ENCODE data around the gene ACBD4. TPM values are rescaled to one million over a fixed set of nuclear protein-coding genes. Genes with fewer than 3 reads are reported as not detected.

ACBD4 gene
- total and polyA plus RNA-seq, 2 of the 13 experiments (the other 11 are each of a cell fraction or from before 2014, with no cell fraction given) = 16.1 to 26.9 TPM

- peak; percentile 66 for TF ChIP-seq THAP11 (CRISPR knock-in tag; IDR thresholded peaks at IDR 0.05)
- no peak for TF ChIP-seq ATF2 (CRISPR knock-in tag; IDR thresholded peaks at IDR 0.05)
- TF ChIP-seq DNMT3B (CRISPR knock-in tag; conservative IDR thresholded peaks at IDR 0.05) = no peak
- TF ChIP-seq ZNF205 (CRISPR knock-in tag; IDR thresholded peaks at IDR 0.05) = peak; percentile 36; the same call in 1 of the 2 replicates
- no peak for TF ChIP-seq ZFP82 (CRISPR knock-in tag; IDR thresholded peaks at IDR 0.05; ENCODE audit: borderline replicate concordance)
- TF ChIP-seq, protein P1, sequence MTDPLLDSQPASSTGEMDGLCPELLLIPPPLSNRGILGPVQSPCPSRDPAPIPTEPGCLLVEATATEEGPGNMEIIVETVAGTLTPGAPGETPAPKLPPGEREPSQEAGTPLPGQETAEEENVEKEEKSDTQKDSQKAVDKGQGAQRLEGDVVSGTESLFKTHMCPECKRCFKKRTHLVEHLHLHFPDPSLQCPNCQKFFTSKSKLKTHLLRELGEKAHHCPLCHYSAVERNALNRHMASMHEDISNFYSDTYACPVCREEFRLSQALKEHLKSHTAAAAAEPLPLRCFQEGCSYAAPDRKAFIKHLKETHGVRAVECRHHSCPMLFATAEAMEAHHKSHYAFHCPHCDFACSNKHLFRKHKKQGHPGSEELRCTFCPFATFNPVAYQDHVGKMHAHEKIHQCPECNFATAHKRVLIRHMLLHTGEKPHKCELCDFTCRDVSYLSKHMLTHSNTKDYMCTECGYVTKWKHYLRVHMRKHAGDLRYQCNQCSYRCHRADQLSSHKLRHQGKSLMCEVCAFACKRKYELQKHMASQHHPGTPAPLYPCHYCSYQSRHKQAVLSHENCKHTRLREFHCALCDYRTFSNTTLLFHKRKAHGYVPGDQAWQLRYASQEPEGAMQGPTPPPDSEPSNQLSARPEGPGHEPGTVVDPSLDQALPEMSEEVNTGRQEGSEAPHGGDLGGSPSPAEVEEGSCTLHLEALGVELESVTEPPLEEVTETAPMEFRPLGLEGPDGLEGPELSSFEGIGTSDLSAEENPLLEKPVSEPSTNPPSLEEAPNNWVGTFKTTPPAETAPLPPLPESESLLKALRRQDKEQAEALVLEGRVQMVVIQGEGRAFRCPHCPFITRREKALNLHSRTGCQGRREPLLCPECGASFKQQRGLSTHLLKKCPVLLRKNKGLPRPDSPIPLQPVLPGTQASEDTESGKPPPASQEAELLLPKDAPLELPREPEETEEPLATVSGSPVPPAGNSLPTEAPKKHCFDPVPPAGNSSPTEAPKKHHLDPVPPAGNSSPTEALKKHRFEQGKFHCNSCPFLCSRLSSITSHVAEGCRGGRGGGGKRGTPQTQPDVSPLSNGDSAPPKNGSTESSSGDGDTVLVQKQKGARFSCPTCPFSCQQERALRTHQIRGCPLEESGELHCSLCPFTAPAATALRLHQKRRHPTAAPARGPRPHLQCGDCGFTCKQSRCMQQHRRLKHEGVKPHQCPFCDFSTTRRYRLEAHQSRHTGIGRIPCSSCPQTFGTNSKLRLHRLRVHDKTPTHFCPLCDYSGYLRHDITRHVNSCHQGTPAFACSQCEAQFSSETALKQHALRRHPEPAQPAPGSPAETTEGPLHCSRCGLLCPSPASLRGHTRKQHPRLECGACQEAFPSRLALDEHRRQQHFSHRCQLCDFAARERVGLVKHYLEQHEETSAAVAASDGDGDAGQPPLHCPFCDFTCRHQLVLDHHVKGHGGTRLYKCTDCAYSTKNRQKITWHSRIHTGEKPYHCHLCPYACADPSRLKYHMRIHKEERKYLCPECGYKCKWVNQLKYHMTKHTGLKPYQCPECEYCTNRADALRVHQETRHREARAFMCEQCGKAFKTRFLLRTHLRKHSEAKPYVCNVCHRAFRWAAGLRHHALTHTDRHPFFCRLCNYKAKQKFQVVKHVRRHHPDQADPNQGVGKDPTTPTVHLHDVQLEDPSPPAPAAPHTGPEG (CRISPR knock-in tag; IDR thresholded peaks at IDR 0.05) = peak; percentile 19
- no peak for TF ChIP-seq ERF (CRISPR knock-in tag; IDR thresholded peaks at IDR 0.05)
- no peak; the same call in 1 of the 2 replicates for TF ChIP-seq KAT7 (CRISPR knock-in tag; IDR thresholded peaks at IDR 0.05; ENCODE audit: borderline replicate concordance)
- no peak for TF ChIP-seq ZNF431 (CRISPR knock-in tag; IDR thresholded peaks at IDR 0.05; ENCODE audit: borderline replicate concordance, low read depth)
- TF ChIP-seq ZNF136 (CRISPR knock-in tag; IDR thresholded peaks at IDR 0.05; ENCODE audit: low read depth) = no peak
- no peak; the same call in 1 of the 2 replicates for TF ChIP-seq TEF (CRISPR knock-in tag; IDR thresholded peaks at IDR 0.05)
- TF ChIP-seq NR2F6 (IDR thresholded peaks at IDR 0.05) = peak; percentile 65; the same call in 1 of the 2 replicates
- peak; percentile 8; the same call in 1 of the 2 replicates for TF ChIP-seq NR2F6 (CRISPR knock-in tag; IDR thresholded peaks at IDR 0.05)
- no peak for TF ChIP-seq ZFP62 (CRISPR knock-in tag; IDR thresholded peaks at IDR 0.05)
- no peak for TF ChIP-seq ZNF569 (CRISPR knock-in tag; IDR thresholded peaks at IDR 0.05; ENCODE audit: borderline replicate concordance)
- TF ChIP-seq ZNF275 (CRISPR knock-in tag; IDR thresholded peaks at IDR 0.05; ENCODE audit: borderline replicate concordance) = no peak
- peak; percentile 85 for TF ChIP-seq NFRKB (IDR thresholded peaks at IDR 0.05)
- TF ChIP-seq ZNF839 (CRISPR knock-in tag; IDR thresholded peaks at IDR 0.05; ENCODE audit: borderline replicate concordance) = no peak
- TF ChIP-seq MNT (IDR thresholded peaks at IDR 0.05) = 0 out of 2 replicates have a peak, but pooled peaks have one; percentile 11
- TF ChIP-seq ZNF572 (CRISPR knock-in tag; IDR thresholded peaks at IDR 0.05) = no peak
Observed at GRCh38 chr17:45147581-45148182, 12.2 kb downstream of the ACBD4 start (continued).
